H1 (cell line): ENCODE results near the gene ZBTB49. TPM values are rescaled to one million over a fixed set of nuclear protein-coding genes. Genes with fewer than 3 reads are reported as not detected.
"Not testable (repeated sequence)": the region's sequence is repeated elsewhere in the genome, so short reads cannot be mapped to it uniquely, and the experiment has no call there.

Experiments
- CTCF ChIA-PET: fragments of 300-600 bp; sonication (Branson Sonifier 250); formaldehyde crosslinking; loops from one replicate; lab custom pipeline; 2021; ENCODE audit not compliant: partially characterized antibody; lab: Charles Lee
- POLR2A ChIA-PET: fragments of 300-600 bp; sonication (Branson Sonifier 250); formaldehyde crosslinking; loops from one replicate; lab custom pipeline; 2021; ENCODE audit warnings: inconsistent platforms; ENCODE audit not compliant: partially characterized antibody; lab: Charles Lee
- DNase-seq, 2 experiments: peaks; one replicate each; pipeline versions ENCODE4 v3.0.0 to v3.0.0-alpha.2; 2010 to 2022; ENCODE audit warnings: low spot score in 2 of 2, low read depth in 1 of 2, mixed read lengths in 1 of 2
- FAIRE-seq: peaks from 2 replicates; lab custom pipeline; 2011; peaks lifted over from hg19 to GRCh38; lab: Jason Lieb, UNC
- H2AFZ ChIP-seq: 2 replicates; pipeline ENCODE4 v1.8.1; 2012; ENCODE audit warnings: low read length, inconsistent platforms
- H2AK5ac ChIP-seq: 2 replicates; pipeline ENCODE4 v1.6.1; 2013; ENCODE audit warnings: low read depth, low read length
- H2BK120ac ChIP-seq: replicated peaks from 2 replicates; pipeline ENCODE3; 2013; ENCODE audit warnings: low read depth, low read length, inconsistent platforms
- H2BK12ac ChIP-seq: 2 replicates; pipeline ENCODE4 v1.6.1; 2013; ENCODE audit warnings: low read depth, low read length
- H2BK15ac ChIP-seq: 2 replicates; pipeline ENCODE4 v1.6.1; 2013; ENCODE audit warnings: low read length
- H2BK20ac ChIP-seq: 2 replicates; pipeline ENCODE4 v1.6.1; 2013; ENCODE audit warnings: low read length
- H2BK5ac ChIP-seq: 2 replicates; pipeline ENCODE4 v1.6.1; 2013; ENCODE audit warnings: low read depth, low read length
- H3K14ac ChIP-seq: 2 replicates; pipeline ENCODE4 v1.6.1; 2013; ENCODE audit warnings: inconsistent platforms; ENCODE audit not compliant: insufficient read length
- H3K18ac ChIP-seq: 2 replicates; pipeline ENCODE4 v1.6.1; 2013; ENCODE audit warnings: low read length; ENCODE audit errors: extremely low read depth
- H3K23ac ChIP-seq: 2 replicates; pipeline ENCODE4 v1.6.1; 2013; ENCODE audit warnings: inconsistent platforms; ENCODE audit not compliant: insufficient read length
- H3K23me2 ChIP-seq: 2 replicates; pipeline ENCODE4 v1.6.1; 2013; ENCODE audit warnings: low read depth, low read length
- H3K27ac ChIP-seq: 2 replicates; pipeline ENCODE4 v1.6.1; 2011; ENCODE audit warnings: low read depth, low read length, inconsistent platforms
- H3K27me3 ChIP-seq, 4 experiments: replicated peaks in 1 of 4; 1 replicate in 1 of 4; 2 replicates in 3 of 4; pipeline versions ENCODE4 v1.6.1 to v1.8.1; 2011 to 2013; ENCODE audit warnings: low read length in 3 of 4, mild to moderate bottlenecking in 3 of 4, inconsistent platforms in 2 of 4, mixed read lengths in 2 of 4, moderate library complexity in 1 of 4; ENCODE audit not compliant: control insufficient read depth in 3 of 4, insufficient read depth in 3 of 4; ENCODE audit errors: extremely low read depth in 1 of 4
- H3K36me3 ChIP-seq, 4 experiments: 2 replicates each; pipeline versions ENCODE4 v1.6.1 to v1.8.1; 2011 to 2013; ENCODE audit warnings: mild to moderate bottlenecking in 4 of 4, low read length in 3 of 4, moderate library complexity in 2 of 4, control low read depth in 1 of 4, inconsistent platforms in 1 of 4; ENCODE audit not compliant: insufficient read depth in 4 of 4, control insufficient read depth in 2 of 4
- H3K4ac ChIP-seq: replicated peaks from 2 replicates; pipeline ENCODE3; 2013; ENCODE audit warnings: low read length, low read depth, mixed read lengths, inconsistent platforms; ENCODE audit not compliant: insufficient read length
- H3K4me1 ChIP-seq, 4 experiments: replicated peaks in 1 of 4; 1 replicate in 1 of 4; 2 replicates in 3 of 4; pipeline versions ENCODE4 v1.6.1 to v1.8.1; 2011 to 2013; ENCODE audit warnings: low read length in 3 of 4, inconsistent platforms in 2 of 4, mixed read lengths in 1 of 4; ENCODE audit not compliant: insufficient read depth in 4 of 4, control insufficient read depth in 3 of 4
- H3K4me2 ChIP-seq, 2 experiments: 2 replicates each; pipeline versions ENCODE4 v1.6.1 to v1.8.1; 2011 to 2013; ENCODE audit warnings: low read depth in 2 of 2, low read length in 2 of 2, control low read depth in 1 of 2, inconsistent platforms in 1 of 2, mild to moderate bottlenecking in 1 of 2; ENCODE audit not compliant: insufficient read depth in 1 of 2
- H3K4me3 ChIP-seq, 4 experiments: fragments of 200-600, 300-600 bp in 1 of 4; sonication (generic), shearing (Covaris generic), sonication (Bioruptor Twin) in 1 of 4; 2 replicates each; pipeline versions ENCODE4 v1.5.1 to v1.8.1; 2011 to 2016; ENCODE audit warnings: low read length in 4 of 4, low read depth in 3 of 4, control low read depth in 2 of 4, inconsistent platforms in 2 of 4, mild to moderate bottlenecking in 2 of 4, mixed read lengths in 1 of 4, moderate library complexity in 1 of 4; ENCODE audit not compliant: insufficient read depth in 2 of 4; ENCODE audit errors: extremely low read depth in 1 of 4
- H3K56ac ChIP-seq: replicated peaks from 2 replicates; pipeline ENCODE3; 2013; ENCODE audit warnings: low read depth, mild to moderate bottlenecking, mixed read lengths, low read length, inconsistent platforms; ENCODE audit not compliant: insufficient read length
- H3K79me1 ChIP-seq: 2 replicates; pipeline ENCODE4 v1.6.1; 2013; ENCODE audit warnings: low read depth, low read length, control low read depth
- H3K79me2 ChIP-seq, 2 experiments: 2 replicates each; pipeline versions ENCODE4 v1.6.1 to v1.8.1; 2012 to 2013; ENCODE audit warnings: low read length in 2 of 2, mild to moderate bottlenecking in 2 of 2, inconsistent platforms in 1 of 2; ENCODE audit not compliant: insufficient read depth in 2 of 2, control insufficient read depth in 1 of 2
- H3K9ac ChIP-seq, 4 experiments: replicated peaks in 1 of 4; 1 replicate in 1 of 4; 2 replicates in 3 of 4; pipeline versions ENCODE4 v1.6.1 to v1.8.1; 2011 to 2013; ENCODE audit warnings: low read depth in 3 of 4, low read length in 3 of 4, control low read depth in 2 of 4, mild to moderate bottlenecking in 2 of 4, moderate library complexity in 2 of 4, inconsistent platforms in 1 of 4; ENCODE audit errors: extremely low read depth in 1 of 4
- H3K9me3 ChIP-seq, 2 experiments: 2 replicates each; pipeline versions ENCODE4 v1.6.1 to v1.8.1; 2012 to 2013; ENCODE audit warnings: mild to moderate bottlenecking in 2 of 2, moderate library complexity in 2 of 2, control low read depth in 1 of 2, inconsistent platforms in 1 of 2, low read depth in 1 of 2, low read length in 1 of 2, mixed read lengths in 1 of 2; ENCODE audit not compliant: insufficient read depth in 2 of 2
- H4K20me1 ChIP-seq, 2 experiments: replicated peaks in 1 of 2; 2 replicates each; pipeline versions ENCODE3 to v1.8.1; 2011 to 2013; ENCODE audit warnings: inconsistent platforms in 2 of 2, low read length in 2 of 2, mild to moderate bottlenecking in 1 of 2; ENCODE audit not compliant: insufficient read depth in 2 of 2, control insufficient read depth in 1 of 2
- H4K5ac ChIP-seq: 2 replicates; pipeline ENCODE4 v1.6.1; 2013; ENCODE audit warnings: low read length, low read depth, mixed read lengths, inconsistent platforms; ENCODE audit not compliant: insufficient read length
- H4K8ac ChIP-seq: 2 replicates; pipeline ENCODE4 v1.8.0; 2013; ENCODE audit warnings: mild to moderate bottlenecking, moderate library complexity, low read length, inconsistent platforms; ENCODE audit not compliant: insufficient read depth; ENCODE audit errors: extremely low read depth
- H4K91ac ChIP-seq: replicated peaks from 2 replicates; pipeline ENCODE3; 2013; ENCODE audit warnings: low read length, mixed read lengths, inconsistent platforms; ENCODE audit not compliant: insufficient read length
- SRF ChIP-seq: IDR thresholded peaks from 2 replicates; pipeline ENCODE4 v1.6.1; 2011; ENCODE audit warnings: mild to moderate bottlenecking, low read depth, low read length, moderate library complexity
- WGBS, 2 experiments: shearing (Covaris generic) in 1 of 2; methylation state at CpG; one replicate each; pipeline versions ENCODE4 v1.1.6 to v1.1.7; 2013 to 2015; ENCODE audit warnings: low lambda C conversion rate in 2 of 2, mixed read lengths in 2 of 2, inconsistent platforms in 1 of 2, low coverage in 1 of 2, missing lambda C conversion rate in 1 of 2; ENCODE audit not compliant: insufficient replicate concordance in 2 of 2, insufficient coverage in 1 of 2, insufficient read length in 1 of 2; ENCODE audit errors: extremely low coverage in 1 of 2, missing lambda C conversion rate in 1 of 2; 5-methylcytosine and 5-hydroxymethylcytosine counted together
- polyA plus RNA-seq, 7 experiments: library from polyadenylated mRNA; depleted of rRNA in 3 of 7; stranded (reverse) in 5 of 7; unstranded in 2 of 7; fragments of >200 nt in 5 of 7; fragments of 200-250 nt in 2 of 7; gene quantifications; 1 replicate in 5 of 7; 2 replicates in 1 of 7; 4 replicates in 1 of 7; pipeline versions ENCODE4 v1.2.1 to v1.2.3, GENCODE V29; 2011 to 2013; ENCODE audit warnings: missing spikeins in 2 of 7, mixed read lengths in 2 of 7
- total RNA-seq: library from RNA; stranded (reverse); fragmentation: NEBNext Ultra II Directional; extraction: Animal tissue kit (Norgen Biotek cat#: 25700); gene quantifications from 2 replicates; pipeline ENCODE4 v1.2.1, GENCODE V29; 2021

Gene ZBTB49
- total and polyA plus RNA-seq, 2 of the 8 experiments (the other 6 are each of a cell fraction or from before 2014, with no cell fraction given): 4.2 to 6.8 TPM

GRCh38 chr4:4348585-4348984, 58.5 kb downstream of the ZBTB49 start:
- H3K27ac ChIP-seq, H2BK5ac ChIP-seq, H2BK15ac ChIP-seq, H4K5ac ChIP-seq, H3K56ac ChIP-seq, H2AK5ac ChIP-seq, H3K4ac ChIP-seq, H3K9me3 ChIP-seq, H3K14ac ChIP-seq, H3K4me1 ChIP-seq, H3K27me3 ChIP-seq, H2AFZ ChIP-seq, H3K4me2 ChIP-seq, H3K36me3 ChIP-seq, H2BK120ac ChIP-seq, H4K8ac ChIP-seq, H3K79me2 ChIP-seq, H4K20me1 ChIP-seq, H3K79me1 ChIP-seq, H4K91ac ChIP-seq, FAIRE-seq, H3K9ac ChIP-seq, H3K23ac ChIP-seq, H3K4me3 ChIP-seq, H2BK12ac ChIP-seq, POLR2A ChIA-PET, H3K23me2 ChIP-seq, H2BK20ac ChIP-seq, DNase-seq, H3K18ac ChIP-seq: not testable (repeated sequence)
- CTCF ChIA-PET: interaction anchor here (0.7 to 1.8 kb wide), 5 partner anchors 9 to 81 kb away, joined by 3 to 5 read pairs (median 3); no protein-coding TSS in a partner anchor
- WGBS, 2 experiments: 81% methylated on average over 9 of the region's 9 CpGs; no CpG with 5 or more reads in 1 of the 2 experiments
- peak; percentile 72 for TF ChIP-seq SRF
